Measurements from ENCODE around the gene DBNDD1. TPM values are rescaled to one million over a fixed set of nuclear protein-coding genes. Genes with fewer than 3 reads are reported as not detected.
"Not testable (repeated sequence)": the region's sequence is repeated elsewhere in the genome, so short reads cannot be mapped to it uniquely, and the experiment has no call there.

Gene DBNDD1
- total RNA-seq, 2 experiments from 2014 or later = 0.60 to 0.67 TPM

- DNase-seq = no peak
- intact Hi-C loops (cut with micrococcal nuclease) = no loop called here
- Mint-ChIP-seq H3K4me3 (peak overlapping the region; percentile 98), H3K9me3 (peaks cover 11% of the 10 kb centered on the region), H3K4me1 (ENCODE audit: low read depth) (peaks cover 38% of the 10 kb centered on the region), H3K27me3 (ENCODE audit: low read depth) (no peaks in the 10 kb centered on the region), H3K36me3 (ENCODE audit: low read depth) (peaks cover 14% of the 10 kb centered on the region), H3K27ac (no peak overlapping the region)
- CTCF ChIA-PET = interaction anchor here (0.7 to 1.5 kb wide), 3 partner anchors 47 to 64 kb away, joined by 3 to 4 read pairs (median 3); no protein-coding TSS in a partner anchor
These were observed 45.5 kb downstream of the DBNDD1 start for GRCh38 chr16:89973654-89974335.

- CTCF ChIA-PET = interaction anchor here (1.5 kb wide), 1 partner anchor 47 kb away, joined by 3 read pairs; no protein-coding TSS in a partner anchor
- H3K4me3 Mint-ChIP-seq = peak overlapping the region; percentile 98
- H3K9me3 Mint-ChIP-seq = peaks cover 11% of the 10 kb centered on the region
- no peak for DNase-seq
- peaks cover 38% of the 10 kb centered on the region for H3K4me1 Mint-ChIP-seq (ENCODE audit: low read depth)
- H3K36me3 Mint-ChIP-seq (ENCODE audit: low read depth) = peaks cover 16% of the 10 kb centered on the region
- no peaks in the 10 kb centered on the region for H3K27me3 Mint-ChIP-seq (ENCODE audit: low read depth)
- peak overlapping the region; percentile 93 for H3K27ac Mint-ChIP-seq
- intact Hi-C loops (cut with micrococcal nuclease) = no loop called here
These were observed 46.0 kb downstream of the DBNDD1 start for GRCh38 chr16:89973235-89973634.

GRCh38 chr16:89972244-89973234 is 46.7 kb downstream of the DBNDD1 start:
- Mint-ChIP-seq H3K9me3 (peaks cover 11% of the 10 kb centered on the region), H3K4me1 (ENCODE audit: low read depth) (peaks cover 38% of the 10 kb centered on the region), H3K27me3 (ENCODE audit: low read depth) (no peaks in the 10 kb centered on the region), H3K4me3 (peak overlapping the region; percentile 98), H3K36me3 (ENCODE audit: low read depth) (peaks cover 17% of the 10 kb centered on the region), H3K27ac (peak overlapping the region; percentile 93)
- DNase-seq = peak; percentile 89
- intact Hi-C loops (cut with micrococcal nuclease) = loop anchor here (1.0 kb wide), 3 partner anchors 24 to 105 kb away; partner anchors contain the start of genes DEF8 and PRDM7
- CTCF ChIA-PET = interaction anchor here (1.5 kb wide), 1 partner anchor 48 kb away, joined by 3 read pairs; no protein-coding TSS in a partner anchor

GRCh38 chr16:89971495-89972243 is 47.6 kb downstream of the DBNDD1 start:
- peaks cover 11% of the 10 kb centered on the region for H3K9me3 Mint-ChIP-seq
- peak overlapping the region; percentile 93 for H3K27ac Mint-ChIP-seq
- H3K4me3 Mint-ChIP-seq = peak overlapping the region; percentile 98
- no peak for DNase-seq
- H3K4me1 Mint-ChIP-seq (ENCODE audit: low read depth) = peaks cover 37% of the 10 kb centered on the region
- intact Hi-C loops (cut with micrococcal nuclease) = loop anchor here (1.0 kb wide), 3 partner anchors 23 to 106 kb away; partner anchors contain the start of genes DEF8 and PRDM7
- CTCF ChIA-PET = interaction anchor here (0.5 kb wide), 1 partner anchor 42 kb away, joined by 3 read pairs; no protein-coding TSS in a partner anchor
- no peaks in the 10 kb centered on the region for H3K27me3 Mint-ChIP-seq (ENCODE audit: low read depth)
- H3K36me3 Mint-ChIP-seq (ENCODE audit: low read depth) = peaks cover 17% of the 10 kb centered on the region

- peaks cover 11% of the 10 kb centered on the region for H3K9me3 Mint-ChIP-seq
- CTCF ChIA-PET = no interaction called here
- H3K27ac Mint-ChIP-seq = no peak overlapping the region
- no peak overlapping the region for H3K4me3 Mint-ChIP-seq
- intact Hi-C loops (cut with micrococcal nuclease) = no loop called here
- H3K4me1 Mint-ChIP-seq (ENCODE audit: low read depth) = peaks cover 29% of the 10 kb centered on the region
- DNase-seq = no peak
- peaks cover 17% of the 10 kb centered on the region for H3K36me3 Mint-ChIP-seq (ENCODE audit: low read depth)
- no peaks in the 10 kb centered on the region for H3K27me3 Mint-ChIP-seq (ENCODE audit: low read depth)
These were observed 49.4 kb downstream of the DBNDD1 start for GRCh38 chr16:89969741-89970410.

GRCh38 chr16:89968074-89968473 is 51.2 kb downstream of the DBNDD1 start:
- H3K27ac Mint-ChIP-seq; H3K4me3 Mint-ChIP-seq; H3K27me3 Mint-ChIP-seq (ENCODE audit: low read depth); CTCF ChIA-PET; intact Hi-C loops (cut with micrococcal nuclease); DNase-seq: not testable (repeated sequence)
- Mint-ChIP-seq H3K9me3 (peaks cover 11% of the 10 kb centered on the region), H3K4me1 (ENCODE audit: low read depth) (peaks cover 17% of the 10 kb centered on the region), H3K36me3 (ENCODE audit: low read depth) (peaks cover 13% of the 10 kb centered on the region)

GRCh38 chr16:89967436-89967835 is 51.8 kb downstream of the DBNDD1 start:
- CTCF ChIA-PET; H3K27me3 Mint-ChIP-seq (ENCODE audit: low read depth); H3K27ac Mint-ChIP-seq; H3K4me3 Mint-ChIP-seq; DNase-seq; intact Hi-C loops (cut with micrococcal nuclease): not testable (repeated sequence)
- H3K9me3 Mint-ChIP-seq = peaks cover 11% of the 10 kb centered on the region
- peaks cover 16% of the 10 kb centered on the region for H3K4me1 Mint-ChIP-seq (ENCODE audit: low read depth)
- peaks cover 13% of the 10 kb centered on the region for H3K36me3 Mint-ChIP-seq (ENCODE audit: low read depth)

- H3K4me3 Mint-ChIP-seq = no peak overlapping the region
- DNase-seq = no peak
- H3K27me3 Mint-ChIP-seq (ENCODE audit: low read depth) = no peaks in the 10 kb centered on the region
- peaks cover 13% of the 10 kb centered on the region for H3K36me3 Mint-ChIP-seq (ENCODE audit: low read depth)
- CTCF ChIA-PET = no interaction called here
- H3K4me1 Mint-ChIP-seq (ENCODE audit: low read depth) = peaks cover 13% of the 10 kb centered on the region
- peaks cover 10% of the 10 kb centered on the region for H3K9me3 Mint-ChIP-seq
- no peak overlapping the region for H3K27ac Mint-ChIP-seq
- intact Hi-C loops (cut with micrococcal nuclease) = no loop called here
These were observed 52.5 kb downstream of the DBNDD1 start for GRCh38 chr16:89966756-89967155.

- H3K4me3 Mint-ChIP-seq = no peak overlapping the region
- DNase-seq = no peak
- peaks cover 3% of the 10 kb centered on the region for H3K4me1 Mint-ChIP-seq (ENCODE audit: low read depth)
- intact Hi-C loops (cut with micrococcal nuclease) = no loop called here
- H3K27me3 Mint-ChIP-seq (ENCODE audit: low read depth) = no peaks in the 10 kb centered on the region
- H3K36me3 Mint-ChIP-seq (ENCODE audit: low read depth) = peaks cover 8% of the 10 kb centered on the region
- peaks cover 4% of the 10 kb centered on the region for H3K9me3 Mint-ChIP-seq
- H3K27ac Mint-ChIP-seq = no peak overlapping the region
- CTCF ChIA-PET = no interaction called here
These were observed 53.6 kb downstream of the DBNDD1 start for GRCh38 chr16:89965447-89966225.

GRCh38 chr16:89964201-89964600 is 55.1 kb downstream of the DBNDD1 start:
- Mint-ChIP-seq H3K27ac (no peak overlapping the region), H3K9me3 (no peaks in the 10 kb centered on the region), H3K36me3 (ENCODE audit: low read depth) (peaks cover 3% of the 10 kb centered on the region), H3K4me1 (ENCODE audit: low read depth) (no peaks in the 10 kb centered on the region), H3K4me3 (no peak overlapping the region), H3K27me3 (ENCODE audit: low read depth) (no peaks in the 10 kb centered on the region)
- CTCF ChIA-PET = no interaction called here
- no peak for DNase-seq
- intact Hi-C loops (cut with micrococcal nuclease) = no loop called here

All from activated naive CD4-positive, alpha-beta T cell treated with anti-CD3 and anti-CD28 coated beads for 36 hours (primary cell).